GM18505 (cell line): ENCODE measurements around the gene FCHO2.

ENCODE experiments used
- ATAC-seq: cut with Tn5 transposase; IDR thresholded peaks from one replicate; pipeline ENCODE4 v1.9.1; 2021; ENCODE audit not compliant: unreplicated experiment
- POLR2A ChIP-seq: IDR thresholded peaks from 4 replicates; pipeline ENCODE4 v1.6.1; 2011; ENCODE audit warnings: borderline replicate concordance; ENCODE audit not compliant: insufficient read depth, insufficient read length; ENCODE audit errors: extremely low read depth

FCHO2 gene

DNA sequence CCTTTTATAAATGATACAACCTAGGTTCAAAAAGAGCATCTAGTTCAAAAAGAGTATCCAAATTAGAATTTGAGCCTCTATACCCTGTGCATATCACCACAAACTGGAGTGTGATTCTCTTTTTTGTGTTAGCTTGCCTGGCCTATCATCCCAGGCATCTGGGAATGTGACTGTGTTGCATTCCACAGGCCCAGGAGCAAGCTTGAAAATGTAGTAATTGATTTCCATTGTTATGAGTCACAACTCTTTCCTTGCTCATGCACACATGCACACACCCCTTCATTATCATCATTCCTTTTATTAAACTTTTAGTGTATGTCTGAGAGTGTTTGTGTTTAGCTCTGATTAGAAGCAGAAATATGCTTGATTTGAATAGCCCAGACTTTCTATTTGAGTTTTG is 75.2 kb downstream of the FCHO2 start:
- no peak for TF ChIP-seq POLR2A
- ATAC-seq, result no peak

DNA sequence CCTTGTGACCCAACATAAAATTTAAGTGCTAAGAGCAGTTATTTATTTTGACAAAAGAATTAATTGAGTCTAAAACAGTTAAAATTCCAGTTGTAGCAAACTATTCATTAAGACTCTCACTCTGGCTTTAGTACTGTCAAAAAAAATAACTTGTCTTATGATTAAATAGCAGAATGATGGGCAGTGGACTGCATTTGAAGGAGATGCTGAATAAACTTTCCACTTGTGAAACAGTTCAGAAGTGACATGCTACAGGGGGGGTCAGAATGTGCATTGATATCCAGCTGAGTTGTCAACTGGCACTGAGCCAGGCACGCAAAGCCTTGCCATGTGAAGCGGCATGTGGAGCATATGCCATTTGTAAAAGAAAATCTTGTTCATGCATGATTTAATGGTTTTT is 76.0 kb downstream of the FCHO2 start:
- TF ChIP-seq POLR2A, result no peak
- ATAC-seq, result no peak

DNA sequence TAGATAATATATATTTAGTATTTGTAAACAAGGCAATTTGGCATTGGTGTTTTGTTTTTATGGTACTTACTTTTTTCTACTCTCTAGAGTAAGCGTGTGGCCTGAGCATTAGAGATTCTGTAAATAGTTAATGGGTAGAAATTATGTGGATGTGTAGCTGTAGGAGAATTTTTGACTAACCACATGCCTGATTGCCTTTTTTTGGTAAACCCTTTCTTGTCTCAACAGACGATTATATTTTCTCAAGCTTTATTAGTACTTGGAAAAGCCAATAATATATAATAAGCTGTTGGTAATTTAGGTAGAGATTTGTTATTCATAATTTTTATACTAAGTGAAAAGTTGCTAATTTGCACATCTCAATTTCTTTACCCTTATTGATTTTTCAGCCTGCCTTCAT is 76.8 kb downstream of the FCHO2 start:
- TF ChIP-seq POLR2A, result no peak
- no peak for ATAC-seq

GRCh38 chr5:73037545-73037944 is 81.7 kb downstream of the FCHO2 start:
- ATAC-seq, result no peak
- no peak for TF ChIP-seq POLR2A

DNA sequence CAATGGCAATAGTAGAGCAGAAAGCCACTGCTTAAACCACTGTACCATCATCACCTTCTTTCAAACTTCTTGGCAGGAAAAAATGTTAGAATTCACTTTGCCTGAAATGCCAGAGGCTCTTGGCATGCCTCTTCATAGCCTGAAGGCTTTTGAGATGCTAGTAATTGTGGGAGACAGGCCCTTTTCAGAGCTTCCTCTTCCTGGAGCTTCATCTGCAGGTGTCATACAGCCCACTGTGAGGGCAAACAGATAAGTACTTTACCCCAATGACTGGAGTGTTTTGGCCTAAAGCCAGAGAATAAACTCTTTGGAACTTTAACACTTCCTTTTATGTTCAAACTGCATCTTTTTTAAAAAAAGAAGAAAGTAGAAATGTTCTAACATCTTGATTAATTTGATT is 83.2 kb downstream of the FCHO2 start:
- no peak for ATAC-seq
- no peak for TF ChIP-seq POLR2A

DNA sequence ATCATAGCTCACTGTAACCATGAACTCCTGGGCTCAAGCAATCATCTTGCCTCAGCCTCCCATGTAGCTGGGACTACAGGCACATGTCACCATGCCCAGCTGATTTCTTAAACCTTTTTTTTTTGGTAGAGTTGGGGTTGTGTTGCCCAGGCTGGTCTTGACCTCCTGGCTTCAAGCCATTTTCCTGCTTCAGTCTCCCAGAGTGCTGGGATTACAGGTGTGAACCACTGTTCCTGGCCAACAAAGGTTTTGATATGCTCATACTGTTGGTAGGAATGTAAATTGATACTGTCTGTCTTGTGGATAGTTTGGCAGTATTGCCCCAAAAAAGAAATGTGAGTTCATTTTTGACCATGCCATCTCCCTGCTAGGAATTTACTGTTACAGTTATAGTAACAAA is 87.2 kb downstream of the FCHO2 start:
- no peak for ATAC-seq
- TF ChIP-seq POLR2A, result no peak

DNA sequence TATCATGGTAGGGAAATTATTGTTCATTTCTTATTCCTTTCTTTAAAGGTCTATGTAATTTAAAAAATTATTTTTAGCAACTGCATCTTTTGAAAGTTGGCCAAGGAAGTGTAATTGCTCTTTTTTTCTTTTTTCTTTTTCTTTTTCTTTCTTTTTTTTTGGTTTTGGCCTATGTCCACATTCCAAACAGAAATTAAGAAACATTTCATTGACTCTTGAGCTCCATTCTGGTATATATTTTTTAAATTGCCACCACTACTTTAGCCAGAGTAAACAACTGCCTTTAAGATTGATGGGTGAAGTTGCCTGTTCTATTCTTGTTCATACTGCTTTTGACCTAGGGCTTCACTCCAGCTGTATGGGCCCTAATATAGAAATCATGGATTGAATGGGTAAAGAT is 88.7 kb downstream of the FCHO2 start:
- no peak for ATAC-seq
- TF ChIP-seq POLR2A, result no peak

DNA sequence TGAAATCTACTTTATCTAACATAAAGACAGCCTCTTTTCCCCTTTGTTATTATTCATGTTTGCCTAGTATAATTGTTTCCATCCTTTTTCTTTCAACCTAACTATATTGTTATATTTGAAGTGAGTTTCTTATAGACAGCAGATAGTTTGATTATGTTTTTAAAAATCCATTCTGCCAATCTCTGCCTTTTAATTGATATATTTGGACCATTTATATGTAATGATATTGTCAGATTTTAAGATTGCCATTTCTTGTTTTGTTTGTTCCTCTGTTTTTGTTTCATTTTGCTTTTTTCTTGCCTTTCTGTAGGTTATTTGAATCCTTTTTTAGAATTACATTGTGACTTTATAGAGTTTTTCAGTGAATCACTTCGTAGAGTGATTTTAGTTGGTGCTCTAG is 89.8 kb downstream of the FCHO2 start:
- TF ChIP-seq POLR2A, result no peak
- no peak for ATAC-seq

- no peak for ATAC-seq
- no peak for TF ChIP-seq POLR2A
Observed at GRCh38 chr5:73061593-73061992, 105.8 kb downstream of the FCHO2 start.

GRCh38 chr5:73066466-73066865 is 110.6 kb downstream of the FCHO2 start:
- no peak for ATAC-seq

GRCh38 chr5:73067213-73067612 is 111.4 kb downstream of the FCHO2 start:
- no peak for TF ChIP-seq POLR2A
- ATAC-seq, result no peak

More at GRCh38 chr5:73066466-73066865, 110.6 kb downstream of the FCHO2 start:
- TF ChIP-seq POLR2A, result no peak

DNA sequence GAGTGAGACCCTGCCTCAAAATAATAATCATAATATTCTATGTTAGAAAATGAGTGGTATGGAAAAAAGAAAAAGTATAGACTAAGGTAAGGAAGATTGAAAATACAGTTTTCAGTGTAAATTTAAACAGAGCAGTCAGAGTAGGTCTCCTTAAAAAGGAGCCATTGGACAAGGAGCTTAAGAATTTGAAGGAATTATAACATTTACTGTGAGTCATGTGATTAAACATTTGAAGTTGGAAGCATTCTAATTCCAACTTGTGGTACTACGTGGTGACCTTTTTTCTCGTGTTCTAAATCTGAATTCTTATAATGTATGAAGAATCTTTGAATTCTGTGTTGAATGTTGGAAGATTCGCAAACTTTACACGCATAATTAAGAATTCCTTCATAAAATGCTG is 125.3 kb downstream of the FCHO2 start:
- no peak for TF ChIP-seq POLR2A
- no peak for ATAC-seq

DNA sequence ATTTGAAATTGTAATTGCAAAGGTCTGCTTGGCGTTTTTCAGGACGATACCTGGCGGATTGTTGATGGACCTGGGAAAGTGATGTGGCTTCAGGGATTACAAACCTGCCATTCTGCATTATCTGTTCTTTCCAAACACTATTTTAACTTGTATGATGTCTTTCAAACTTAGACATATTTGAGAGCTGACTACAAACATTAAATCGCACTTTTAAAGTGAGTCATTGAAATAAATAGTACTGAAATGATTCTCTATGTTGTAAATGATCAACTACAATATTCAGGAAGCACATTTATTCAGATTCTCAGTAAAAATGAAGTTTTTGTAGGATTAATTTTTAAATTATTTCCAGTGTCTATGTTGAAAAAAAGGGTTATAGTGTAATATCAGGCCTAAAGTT is 132.2 kb downstream of the FCHO2 start:
- no peak for TF ChIP-seq POLR2A
- no peak for ATAC-seq

GRCh38 chr5:73093943-73094342 is 138.1 kb downstream of the FCHO2 start:
- TF ChIP-seq POLR2A, result no peak
- ATAC-seq, result no peak

- no peak for TF ChIP-seq POLR2A
- ATAC-seq, result no peak
Observed at GRCh38 chr5:73094415-73094814, 138.6 kb downstream of the FCHO2 start.
